Measurements from ENCODE around the gene RUFY1.

- no peak for TF ChIP-seq CTCF (conservative IDR thresholded peaks at IDR 0.05; ENCODE audit: low read length)
- TF ChIP-seq EZH2phosphoT487 (IDR thresholded peaks at IDR 0.05; ENCODE audit: borderline replicate concordance, low read depth, low read length) = no peak
Observed at GRCh38 chr5:179553006-179553405, 2.7 kb downstream of the RUFY1 start.

All from OCI-LY7 (cell line).